ENCODE results near the gene MAP3K5. TPM values are rescaled to one million over a fixed set of nuclear protein-coding genes. Genes with fewer than 3 reads are reported as not detected.

MAP3K5 gene
- polyA plus RNA-seq, 12 donors: 1.9 to 6.4 (median 2.3) TPM; not detected in 1

DNA sequence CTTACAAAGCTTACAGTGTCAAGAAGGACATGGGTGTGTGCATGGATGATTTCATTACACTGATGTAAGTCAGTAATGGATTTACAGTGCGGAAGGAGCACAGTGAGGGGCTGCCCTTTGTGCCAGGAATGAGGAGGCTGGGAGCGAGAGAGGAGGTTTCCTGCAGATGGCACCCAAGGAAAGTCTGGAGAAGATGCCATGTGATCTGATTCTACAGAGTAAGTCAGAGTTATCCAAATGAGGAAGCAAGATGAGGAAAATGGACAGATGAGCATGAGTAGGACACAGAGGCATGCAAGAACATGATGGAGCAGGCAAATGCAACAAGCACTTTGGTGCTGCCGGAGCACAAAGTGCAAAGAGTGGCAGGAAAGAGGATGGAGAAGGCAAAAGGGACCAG lies 271.8 kb downstream of the MAP3K5 start:
- DNase-seq: no peak

DNA sequence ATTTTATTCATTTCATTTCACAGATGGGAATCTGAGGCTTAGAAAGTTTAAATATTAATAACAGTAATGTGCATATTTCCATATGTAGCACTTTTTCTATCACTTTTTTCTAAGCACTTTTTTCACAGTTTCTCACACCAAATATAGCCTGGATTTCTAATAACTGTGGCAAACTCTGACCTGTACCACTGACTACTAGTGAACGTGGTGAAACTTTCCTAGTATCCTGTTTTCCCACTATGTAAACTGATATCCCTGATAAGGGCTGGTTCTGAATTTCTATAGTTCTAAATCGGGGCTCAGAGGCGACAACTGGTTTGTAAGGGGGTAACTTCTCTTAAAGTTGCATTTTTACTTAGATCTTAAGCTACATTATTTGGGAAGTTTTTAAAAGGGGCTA lies 274.7 kb downstream of the MAP3K5 start:
- DNase-seq: no peak

DNA sequence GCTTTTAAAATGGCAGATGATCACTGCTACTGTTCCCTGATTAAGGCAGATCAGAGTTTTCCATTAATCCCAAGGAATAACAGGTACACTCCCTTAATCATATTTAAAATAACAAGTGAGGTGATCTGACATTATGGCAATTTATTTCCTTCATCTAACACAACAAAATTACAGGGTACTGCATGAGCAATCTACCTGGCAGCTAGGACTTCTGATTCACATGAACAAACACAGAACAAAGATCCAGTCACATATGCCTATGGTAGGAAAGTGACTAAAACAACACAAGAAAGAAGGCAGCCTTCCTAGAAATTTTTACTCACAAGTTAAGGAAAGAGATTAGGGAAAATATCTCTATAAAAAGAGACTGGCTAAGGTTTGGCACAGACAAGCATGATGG lies 275.3 kb downstream of the MAP3K5 start:
- no peak for DNase-seq

DNA sequence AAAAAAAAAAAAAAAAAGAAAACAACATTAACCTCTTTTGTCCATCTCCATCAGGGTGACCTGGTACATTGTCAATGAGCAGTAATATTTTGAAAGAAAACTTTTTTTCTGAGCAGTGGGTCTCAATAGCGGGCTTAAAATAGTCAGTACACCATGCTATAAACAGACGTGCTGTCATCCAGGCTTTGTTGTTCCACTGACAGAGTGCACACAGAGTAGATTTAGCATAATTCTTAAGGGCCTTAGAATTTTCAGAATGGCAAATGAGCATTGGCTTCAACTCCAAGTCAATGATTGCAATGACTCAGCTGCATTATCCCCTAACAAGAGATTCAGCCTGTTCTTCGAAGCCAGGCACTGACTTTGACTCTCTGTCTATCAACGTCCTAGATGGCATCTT lies 277.7 kb downstream of the MAP3K5 start:
- DNase-seq: no peak

DNA sequence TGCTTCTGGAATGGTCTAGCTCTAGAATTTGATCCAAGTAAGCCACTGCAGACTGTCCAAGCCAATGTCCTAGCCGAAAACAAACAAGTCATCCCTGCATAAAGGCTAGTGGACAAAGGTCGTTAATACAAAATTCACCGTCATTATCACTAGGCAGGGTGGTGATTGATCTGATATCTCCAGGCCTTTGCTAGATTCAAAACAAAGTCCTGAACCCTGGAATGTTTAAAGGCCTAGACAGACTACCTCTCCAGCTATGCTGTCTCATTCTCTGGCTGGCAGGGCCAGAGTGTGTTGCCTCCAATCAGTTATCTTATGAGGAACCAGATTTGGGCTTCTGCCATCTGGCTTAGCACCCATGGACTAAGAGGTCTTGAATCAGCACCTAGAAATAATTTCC lies 280.4 kb downstream of the MAP3K5 start:
- DNase-seq: no peak

DNA sequence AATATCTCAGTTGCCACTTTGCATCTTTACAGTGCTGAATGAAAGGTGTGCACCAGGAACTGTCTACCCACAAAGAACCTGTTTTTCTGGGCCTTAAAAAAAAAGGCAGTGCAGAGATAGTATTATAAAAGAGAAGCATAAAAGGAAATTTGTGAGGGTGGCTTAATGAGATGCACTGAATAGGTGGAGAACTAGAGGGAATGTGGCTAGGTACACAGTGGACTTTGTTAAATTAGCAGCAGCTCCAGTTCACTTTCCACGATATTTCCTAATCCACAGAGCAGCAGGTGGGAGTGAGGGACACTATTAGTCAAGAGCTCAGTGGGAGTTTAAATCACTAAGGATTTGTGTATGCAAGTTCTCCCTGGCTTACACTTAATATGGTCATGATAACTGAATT lies 280.9 kb downstream of the MAP3K5 start:
- DNase-seq: no peak

DNA sequence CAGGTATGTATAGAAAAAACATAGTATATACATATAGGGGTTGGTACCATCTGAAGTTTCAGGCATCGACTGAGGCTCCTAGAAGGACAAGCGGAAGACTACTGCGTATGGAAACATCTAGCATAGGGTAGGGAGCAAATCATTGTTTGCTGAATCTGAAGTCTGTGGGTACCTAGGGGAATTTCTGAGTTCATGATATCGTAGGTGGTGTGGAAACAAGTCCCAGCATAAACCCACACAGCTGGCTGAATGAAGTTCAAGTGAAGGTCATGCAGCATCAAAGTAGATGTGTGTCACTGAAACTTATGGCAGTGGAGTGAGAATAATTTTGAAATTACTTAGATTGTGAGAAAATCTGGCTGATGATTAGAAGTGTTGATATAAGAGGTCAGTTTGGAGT lies 281.5 kb downstream of the MAP3K5 start:
- no peak for DNase-seq

DNA sequence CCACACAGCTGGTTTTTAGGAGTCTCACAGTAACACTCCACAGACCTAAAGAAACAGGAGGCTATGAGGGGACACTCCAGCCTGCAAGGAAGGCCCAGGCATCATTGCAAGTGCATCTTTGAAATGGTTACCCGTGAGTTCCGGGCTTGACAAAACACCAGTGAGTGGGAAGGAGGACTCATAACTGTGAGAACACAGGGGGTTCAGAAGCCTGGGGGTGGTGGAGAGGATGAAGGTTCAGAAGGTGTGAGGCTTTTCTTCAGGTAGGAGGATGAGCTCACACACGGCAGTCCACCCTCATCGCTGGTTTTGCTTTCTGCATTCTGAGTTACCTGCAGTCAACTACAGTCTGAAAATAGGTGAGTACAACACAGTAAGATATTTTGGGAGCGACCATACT lies 282.0 kb downstream of the MAP3K5 start:
- no peak for DNase-seq

DNA sequence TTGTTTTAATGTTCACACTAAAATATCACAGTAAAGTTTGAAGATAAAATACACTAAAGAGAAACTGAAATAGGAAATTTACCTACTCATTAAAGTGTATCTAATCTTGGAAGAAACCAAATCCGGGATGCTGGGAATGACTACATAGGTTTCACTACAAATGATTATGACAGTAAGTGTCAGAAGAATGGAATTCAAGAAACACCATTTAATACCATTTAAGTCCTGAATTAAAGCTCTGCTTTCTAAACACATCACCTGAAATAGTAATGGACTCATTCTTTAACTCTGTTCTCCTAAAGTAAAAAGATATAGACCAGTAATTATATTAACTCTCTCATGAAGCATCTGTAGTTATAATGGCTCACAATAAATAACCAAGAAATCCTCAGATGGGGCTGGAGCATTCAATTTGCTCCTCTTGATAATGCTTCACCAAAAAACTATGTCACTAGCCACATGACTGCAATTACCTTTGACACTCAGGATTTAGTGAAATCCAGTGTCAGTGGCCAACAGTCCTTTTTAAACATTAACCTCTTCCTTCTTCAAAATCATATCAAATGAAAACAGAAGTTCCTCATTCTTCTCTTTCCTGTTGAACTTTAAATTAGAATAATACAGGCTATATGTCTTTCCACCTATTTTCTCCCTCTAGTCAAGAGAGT lies 283.4 kb downstream of the MAP3K5 start:
- no peak for DNase-seq

Other genes with a start within 250 kb of the MAP3K5 start
- 10 to 100 TPM in 1 of 12 donors, 1 to 10 TPM in 3, under 1 TPM in 7, not detected in 1; 0.21 to 12.2 (median 0.51) TPM for gene MAP7, start 242.1 kb downstream of the MAP3K5 start, polyA plus RNA-seq (ENCODE audit: insufficient read length in 12 of 12)
- gene PEX7, start 30.1 kb upstream of the MAP3K5 start, polyA plus RNA-seq (ENCODE audit: insufficient read length in 12 of 12): 10 to 100 TPM in 1 of 12 donors, 1 to 10 TPM in 10, not detected in 1; 5.8 to 10.0 (median 8.9) TPM
- under 1 TPM in 5 of 12 donors, not detected in 7; 0.10 to 0.16 (median 0.12) TPM for gene SLC35D3, start 129.8 kb upstream of the MAP3K5 start, polyA plus RNA-seq (ENCODE audit: insufficient read length in 12 of 12)

Data from muscle of arm (tissue), 12 donors.